ENCODE results near the gene ELL2. TPM values are rescaled to one million over a fixed set of nuclear protein-coding genes. Genes with fewer than 3 reads are reported as not detected.
A peak's percentile ranks its signal among the peaks of the same experiment; 100 is the strongest.

Gene ELL2
- polyA plus RNA-seq, 1 donor (not counting 4 experiments of a cell fraction or from before 2014, with no cell fraction given) = 100 TPM

GRCh38 chr5:95922798-95923197, 38.9 kb downstream of the ELL2 start:
- no peak overlapping the region for H2AFZ ChIP-seq (ENCODE audit: control insufficient read depth, low read length)
- no peak overlapping the region for H3K27ac ChIP-seq (ENCODE audit: control insufficient read depth, insufficient read depth, low read length)
- no peak for FAIRE-seq
- dilution Hi-C loops (cut with MboI; ENCODE audit: extremely low pct_ligation_motif_present, low sequenced_read_pairs) = no loop called here
- H3K79me2 ChIP-seq (ENCODE audit: control insufficient read depth, insufficient read depth, low read length) = peaks cover 90% of the 10 kb centered on the region
- peaks cover 10% of the 10 kb centered on the region for H3K9me1 ChIP-seq (ENCODE audit: control insufficient read depth, extremely low read depth, insufficient read depth, low read length)
- no peak overlapping the region for H3K9ac ChIP-seq (ENCODE audit: control insufficient read depth, extremely low read depth, insufficient read depth, low read length)
- H3K4me3 ChIP-seq (ENCODE audit: control insufficient read depth in 2 of 3, extremely low read depth in 1 of 3, insufficient read depth in 2 of 3, low read depth in 1 of 3, low read length in 3 of 3) = no peak overlapping the region
- no peaks in the 10 kb centered on the region for H3K27me3 ChIP-seq (ENCODE audit: control insufficient read depth, extremely low read depth, insufficient read depth, low read length)
- H3K9me3 ChIP-seq (ENCODE audit: control insufficient read depth, low read depth, low read length) = no peaks in the 10 kb centered on the region
- H3K4me1 ChIP-seq (ENCODE audit: control insufficient read depth, extremely low read depth, insufficient read depth, low read length) = peaks cover 58% of the 10 kb centered on the region
- DNase-seq (ENCODE audit: low read depth, low spot score) = no peak
- peaks cover 10 to 31% of the 10 kb centered on the region in 2 experiments for H3K36me3 ChIP-seq (ENCODE audit: control insufficient read depth in 2 of 2, extremely low read depth in 1 of 2, insufficient read depth in 2 of 2, low read length in 2 of 2)
- TF ChIP-seq CTCF (optimal IDR thresholded peaks at IDR 0.05 in 1 of 3, IDR thresholded peaks at IDR 0.05 in 1 of 3, conservative IDR thresholded peaks at IDR 0.05 in 1 of 3; ENCODE audit: extremely low read depth in 1 of 3, insufficient read depth in 2 of 3, low read length in 3 of 3) (no peak), EZH2 (IDR thresholded peaks at IDR 0.05; ENCODE audit: low read length) (no peak)
- no peak overlapping the region for H3K4me2 ChIP-seq (ENCODE audit: control insufficient read depth, extremely low read depth, insufficient read depth, low read depth, low read length)
- H4K20me1 ChIP-seq (ENCODE audit: control insufficient read depth, extremely low read depth, insufficient read depth, low read length) = peaks cover 34% of the 10 kb centered on the region

- TF ChIP-seq CTCF (optimal IDR thresholded peaks at IDR 0.05 in 1 of 3, IDR thresholded peaks at IDR 0.05 in 1 of 3, conservative IDR thresholded peaks at IDR 0.05 in 1 of 3; ENCODE audit: extremely low read depth in 1 of 3, insufficient read depth in 2 of 3, low read length in 3 of 3) (no peak), EZH2 (IDR thresholded peaks at IDR 0.05; ENCODE audit: low read length) (no peak)
- no peak for DNase-seq (ENCODE audit: low read depth, low spot score)
- peaks cover 52% of the 10 kb centered on the region for H3K4me1 ChIP-seq (ENCODE audit: control insufficient read depth, extremely low read depth, insufficient read depth, low read length)
- peak; percentile 59 for FAIRE-seq
- no peaks in the 10 kb centered on the region for H3K9me3 ChIP-seq (ENCODE audit: control insufficient read depth, low read depth, low read length)
- H3K4me3 ChIP-seq (ENCODE audit: control insufficient read depth in 2 of 3, extremely low read depth in 1 of 3, insufficient read depth in 2 of 3, low read depth in 1 of 3, low read length in 3 of 3) = no peak overlapping the region
- peak overlapping the region; percentile 42 for H3K27ac ChIP-seq (ENCODE audit: control insufficient read depth, insufficient read depth, low read length)
- H3K9me1 ChIP-seq (ENCODE audit: control insufficient read depth, extremely low read depth, insufficient read depth, low read length) = peaks cover 10% of the 10 kb centered on the region
- H3K4me2 ChIP-seq (ENCODE audit: control insufficient read depth, extremely low read depth, insufficient read depth, low read depth, low read length) = peak overlapping the region; percentile 51
- H3K36me3 ChIP-seq (ENCODE audit: control insufficient read depth in 2 of 2, extremely low read depth in 1 of 2, insufficient read depth in 2 of 2, low read length in 2 of 2) = peaks cover 14 to 33% of the 10 kb centered on the region in 2 experiments
- H3K9ac ChIP-seq (ENCODE audit: control insufficient read depth, extremely low read depth, insufficient read depth, low read length) = no peak overlapping the region
- no peaks in the 10 kb centered on the region for H3K27me3 ChIP-seq (ENCODE audit: control insufficient read depth, extremely low read depth, insufficient read depth, low read length)
- dilution Hi-C loops (cut with MboI; ENCODE audit: extremely low pct_ligation_motif_present, low sequenced_read_pairs) = no loop called here
- no peak overlapping the region for H2AFZ ChIP-seq (ENCODE audit: control insufficient read depth, low read length)
- peaks cover 95% of the 10 kb centered on the region for H3K79me2 ChIP-seq (ENCODE audit: control insufficient read depth, insufficient read depth, low read length)
- peaks cover 33% of the 10 kb centered on the region for H4K20me1 ChIP-seq (ENCODE audit: control insufficient read depth, extremely low read depth, insufficient read depth, low read length)
These were observed 40.1 kb downstream of the ELL2 start for GRCh38 chr5:95921501-95921900.
